AG09319 (cell line): ENCODE results near the gene NFIX.

Experiments used
- DNase-seq: peaks from one replicate; pipeline ENCODE4 v3.0.0-alpha.2; 2010; ENCODE audit warnings: low read depth; ENCODE audit errors: extremely low read depth
- CTCF ChIP-seq: IDR thresholded peaks from 2 replicates; pipeline ENCODE4 v1.5.1; 2011; ENCODE audit warnings: low read depth, mild to moderate bottlenecking, inconsistent platforms, low read length, moderate library complexity

NFIX gene

GRCh38 chr19:13102416-13102665 lies 107.1 kb downstream of the NFIX start:
- no peak for TF ChIP-seq CTCF
- DNase-seq: no peak

- no peak for DNase-seq
- TF ChIP-seq CTCF: no peak; the same call in 1 of the 2 replicates
Measured at GRCh38 chr19:13102666-13103580, 107.6 kb downstream of the NFIX start, which contains the start of gene LYL1. LYL1 (minus strand) TSS chr19:13102858; CDS start chr19:13101171, 1,687 bp downstream.

- no peak for TF ChIP-seq CTCF
- no peak for DNase-seq
Measured at GRCh38 chr19:13103581-13104359, 108.5 kb downstream of the NFIX start.

GRCh38 chr19:13104360-13104847 lies 109.1 kb downstream of the NFIX start:
- peak; percentile 70 for TF ChIP-seq CTCF
- no peak for DNase-seq

GRCh38 chr19:13104848-13105711 lies 109.8 kb downstream of the NFIX start:
- TF ChIP-seq CTCF: no peak
- DNase-seq: no peak

GRCh38 chr19:13109361-13110098 lies 114.3 kb downstream of the NFIX start:
- DNase-seq: no peak
- TF ChIP-seq CTCF: no peak
